Adrenal gland (tissue), 12 donors: Measurements from ENCODE around the gene RAP1GAP. TPM values are rescaled to one million over a fixed set of nuclear protein-coding genes. Genes with fewer than 3 reads are reported as not detected.
A peak's percentile ranks its signal among the peaks of the same experiment; 100 is the strongest.

Source experiments
- DNase-seq, 7 donors: peaks; one replicate each; pipeline ENCODE4 v3.0.0-alpha.2; 2019 to 2020
- H3K27ac ChIP-seq, 5 donors: fragments of 200-600 bp; sonication (generic) in 4 of 5; 1 replicate in 3 of 5; 2 replicates in 2 of 5; pipeline versions ENCODE4 v1.5.1 to v1.8.0; 2016 to 2020; ENCODE audit warnings: mild to moderate bottlenecking in 1 of 5
- H3K27me3 ChIP-seq: fragments of 200-600 bp; 2 replicates; pipeline ENCODE4 v1.8.0; 2021
- H3K36me3 ChIP-seq, 2 donors: fragments of 200-600 bp; replicated peaks in 1 of 2; 1 replicate in 1 of 2; 2 replicates in 1 of 2; pipeline versions ENCODE4 v1.5.1 to v1.8.0; 2018 to 2022
- H3K4me1 ChIP-seq, 2 donors: fragments of 200-600 bp; replicated peaks in 1 of 2; 1 replicate in 1 of 2; 2 replicates in 1 of 2; pipeline versions ENCODE4 v1.5.1 to v1.8.0; 2018 to 2021
- H3K4me3 ChIP-seq, 4 donors: fragments of 200-600 bp; sonication (generic) in 3 of 4; one replicate each; pipeline ENCODE4 v1.5.1; 2016 to 2018
- H3K9me3 ChIP-seq, 3 donors: fragments of 200-600 bp; sonication (generic) in 1 of 3; replicated peaks in 1 of 3; 1 replicate in 2 of 3; 2 replicates in 1 of 3; pipeline versions ENCODE4 v1.5.1 to v1.8.0; 2016 to 2021
- POLR2A ChIP-seq, 2 donors: fragments of 450-650 bp; IDR thresholded peaks; one replicate each; pipeline ENCODE4 v1.6.1; 2017; ENCODE audit warnings: antibody characterized with exemption in 2 of 2, mild to moderate bottlenecking in 2 of 2, moderate library complexity in 1 of 2
- WGBS, 4 donors: extraction: QIAGEN DNeasy Blood & Tissue Kit in 2 of 4; methylation state at CpG; one replicate each; pipeline versions ENCODE4 v1.1.5 to v1.1.7; 2013 to 2017; 5-methylcytosine and 5-hydroxymethylcytosine counted together
- intact Hi-C, 2 donors: fragments of 100-400 bp; cut with DNase I; formaldehyde crosslinking; loops; one replicate each; pipeline versions ENCODE4 v1.14.1 to v1.15.0; 2022 to 2023
- polyA plus RNA-seq, 3 donors: library from polyadenylated mRNA; stranded (reverse); fragments of 200-250 nt in 2 of 3; fragments of 350-450 nt in 1 of 3; fragmentation: Illumina TruSeq in 1 of 3; extraction: RNeasy Lipid Tissue Mini Kit (QIAGEN cat#74804) in 1 of 3; gene quantifications; one replicate each; pipeline ENCODE4 v1.2.3, GENCODE V29; 2013 to 2014
- total RNA-seq, 9 donors: library from RNA; depleted of rRNA in 4 of 9; stranded (reverse); fragments of >200 nt in 4 of 9; fragments of 120-200 nt in 1 of 9; fragmentation: NEBNext Ultra II Directional in 1 of 9; extraction: Animal tissue kit (Norgen Biotek cat#: 25700) in 1 of 9; gene quantifications; one replicate each; pipeline versions ENCODE4 v1.1.0 to v1.2.4, GENCODE V29; 2013 to 2023
- TF ChIP-seq, protein P1 (sequence below), 6 experiments: fragments of 450-650 bp in 4 of 6; fragments of 200-600 bp in 2 of 6; sonication (generic) in 1 of 6; IDR thresholded peaks; 1 replicate in 5 of 6; 2 replicates in 1 of 6; pipeline versions ENCODE4 v1.5.1 to v1.8.0; 2016 to 2021; ENCODE audit warnings: antibody characterized with exemption in 6 of 6, mild to moderate bottlenecking in 2 of 6, moderate library complexity in 1 of 6
- donor health status: healthy with polysubstance abuse.
- donor health status: Bipolar disorder and iron deficiency.
- donor health status: DM: yes; HTN: yes; CAD: no.
- donor health status: DM: no; HTN: no; CAD: no.
- donor health status: DM: no; HTN: no; CAD: no.
- donor health status: DM: yes; HTN: yes; CAD: no.

Gene RAP1GAP
- total and polyA plus RNA-seq, 12 donors, result 52.4 to 409 (median 90.0) TPM

DNA sequence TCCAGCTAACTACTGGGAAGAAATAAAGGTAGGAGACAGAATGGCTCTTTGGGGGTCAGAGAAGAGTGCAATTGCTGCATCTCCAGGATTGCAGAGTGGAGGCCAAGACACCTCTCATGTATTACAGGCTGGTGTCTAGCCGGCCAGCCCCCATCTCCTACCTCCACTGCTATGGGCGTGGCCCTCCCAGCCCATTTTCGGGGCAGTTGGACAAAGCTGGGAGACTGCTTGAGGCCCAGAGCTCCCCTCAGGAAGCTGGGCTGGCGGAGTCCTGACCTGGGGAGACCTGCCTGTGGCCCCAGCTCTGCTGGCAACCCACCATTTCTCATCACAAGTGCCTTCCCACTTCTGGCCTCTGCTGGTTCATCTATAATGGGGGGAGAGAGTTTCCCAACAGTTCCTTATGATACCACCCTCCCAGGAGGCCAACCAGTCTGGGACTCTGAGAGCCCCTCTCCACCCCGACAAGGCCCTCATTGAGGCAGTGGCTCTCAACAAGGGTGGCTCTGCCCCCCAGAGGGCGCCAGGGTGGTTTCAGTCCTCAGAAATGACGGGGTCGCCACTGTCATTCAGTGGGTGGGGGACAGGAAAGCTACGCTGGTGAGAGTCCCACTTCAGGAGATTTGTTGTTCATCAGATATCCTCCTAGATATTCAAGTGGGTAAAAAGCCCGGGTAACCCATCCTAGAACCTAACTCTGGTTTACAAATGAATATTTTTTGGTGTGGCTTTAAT is 11.5 kb downstream of the RAP1GAP start:
- no peak for DNase-seq
- Histone ChIP-seq H3K9me3 (no peaks in the 10 kb centered on the region), H3K4me3 (no peak overlapping the region), H3K4me1 (peaks cover 0 to 18% of the 10 kb centered on the region in 2 donors), H3K27me3 (no peaks in the 10 kb centered on the region), H3K27ac (no peak overlapping the region), H3K36me3 (no peaks in the 10 kb centered on the region)
- TF ChIP-seq, protein P1, sequence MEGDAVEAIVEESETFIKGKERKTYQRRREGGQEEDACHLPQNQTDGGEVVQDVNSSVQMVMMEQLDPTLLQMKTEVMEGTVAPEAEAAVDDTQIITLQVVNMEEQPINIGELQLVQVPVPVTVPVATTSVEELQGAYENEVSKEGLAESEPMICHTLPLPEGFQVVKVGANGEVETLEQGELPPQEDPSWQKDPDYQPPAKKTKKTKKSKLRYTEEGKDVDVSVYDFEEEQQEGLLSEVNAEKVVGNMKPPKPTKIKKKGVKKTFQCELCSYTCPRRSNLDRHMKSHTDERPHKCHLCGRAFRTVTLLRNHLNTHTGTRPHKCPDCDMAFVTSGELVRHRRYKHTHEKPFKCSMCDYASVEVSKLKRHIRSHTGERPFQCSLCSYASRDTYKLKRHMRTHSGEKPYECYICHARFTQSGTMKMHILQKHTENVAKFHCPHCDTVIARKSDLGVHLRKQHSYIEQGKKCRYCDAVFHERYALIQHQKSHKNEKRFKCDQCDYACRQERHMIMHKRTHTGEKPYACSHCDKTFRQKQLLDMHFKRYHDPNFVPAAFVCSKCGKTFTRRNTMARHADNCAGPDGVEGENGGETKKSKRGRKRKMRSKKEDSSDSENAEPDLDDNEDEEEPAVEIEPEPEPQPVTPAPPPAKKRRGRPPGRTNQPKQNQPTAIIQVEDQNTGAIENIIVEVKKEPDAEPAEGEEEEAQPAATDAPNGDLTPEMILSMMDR (IDR thresholded peaks at IDR 0.05), result no peak
- no peak for TF ChIP-seq POLR2A (IDR thresholded peaks at IDR 0.05)
- intact Hi-C loops, result loop anchor here in 1 of 2 donors (5.0 to 10.0 kb wide), 3 partner anchors 143 to 433 kb away; no protein-coding TSS in a partner anchor
- 66 to 81% (median 76%) methylated on average over 6 to 10 of the region's 10 CpGs for WGBS, 4 donors

DNA sequence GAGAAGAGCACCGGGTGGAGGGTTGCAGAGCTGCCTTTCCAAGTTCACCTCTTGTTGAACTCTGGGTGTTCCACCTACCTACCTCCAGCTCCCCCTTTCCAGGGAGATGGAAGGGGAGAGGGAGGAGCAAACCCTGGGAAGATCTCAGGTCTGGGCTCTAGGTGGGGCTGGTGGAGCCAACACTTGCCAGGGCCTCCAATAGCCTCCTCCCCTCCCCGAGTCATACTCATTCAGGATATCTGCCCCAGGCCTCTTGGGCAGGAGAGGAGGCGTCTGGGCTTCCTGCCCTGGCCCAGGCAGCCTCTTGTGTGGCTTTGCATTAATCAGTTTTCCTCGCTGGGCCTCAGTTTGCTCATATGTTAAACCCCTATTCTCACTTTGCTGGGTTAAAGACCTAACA is 13.4 kb downstream of the RAP1GAP start:
- intact Hi-C loops, result loop anchor here in 1 of 2 donors (5.0 to 10.0 kb wide), 3 partner anchors 141 to 431 kb away; no protein-coding TSS in a partner anchor

DNA sequence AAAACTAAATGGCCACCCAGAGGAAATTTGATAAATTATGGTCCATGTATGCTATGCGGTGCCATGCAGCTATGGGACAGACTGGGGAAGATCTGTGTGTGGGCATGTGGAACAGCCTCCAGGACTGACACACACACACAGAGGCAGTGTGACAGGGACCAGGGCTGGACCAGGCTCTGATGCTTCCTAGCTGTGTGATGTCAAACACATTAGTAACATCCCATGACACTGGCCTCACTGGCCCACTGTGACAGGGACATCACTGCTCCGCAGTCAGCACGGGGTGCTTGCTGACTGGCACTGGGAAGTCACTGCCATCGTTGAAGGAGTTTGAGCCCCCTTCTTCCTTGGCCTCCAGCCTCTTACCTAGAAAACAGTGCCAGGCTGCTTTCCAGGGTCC is 13.9 kb downstream of the RAP1GAP start:
- H3K4me1 ChIP-seq, result peaks cover 6 to 30% of the 10 kb centered on the region in 2 donors
- H3K27me3 ChIP-seq, result no peaks in the 10 kb centered on the region
- no peaks in the 10 kb centered on the region for H3K9me3 ChIP-seq
- WGBS, 4 donors, result 80 to 83% (median 82%) methylated on average over 1 to 4 of the region's 4 CpGs
- TF ChIP-seq, protein P1 (IDR thresholded peaks at IDR 0.05), result no peak
- TF ChIP-seq POLR2A (IDR thresholded peaks at IDR 0.05), result no peak
- H3K27ac ChIP-seq, result peak overlapping the region in 2 of 5 donors; percentile 49 to 66
- intact Hi-C loops, result loop anchor here in 1 of 2 donors (5.0 to 10.0 kb wide), 3 partner anchors 140 to 430 kb away; no protein-coding TSS in a partner anchor
- H3K36me3 ChIP-seq, result no peaks in the 10 kb centered on the region
- DNase-seq, result no peak
- no peak overlapping the region for H3K4me3 ChIP-seq

More for the DNA sequence above, 13.4 kb downstream of the RAP1GAP start:
- Histone ChIP-seq H3K4me1 (peaks cover 6 to 25% of the 10 kb centered on the region in 2 donors), H3K27ac (peak overlapping the region in 2 of 5 donors; percentile 49 to 66), H3K9me3 (no peaks in the 10 kb centered on the region), H3K36me3 (no peaks in the 10 kb centered on the region), H3K4me3 (no peak overlapping the region), H3K27me3 (no peaks in the 10 kb centered on the region)
- DNase-seq, result no peak
- no peak for TF ChIP-seq POLR2A (IDR thresholded peaks at IDR 0.05)
- TF ChIP-seq, protein P1 (IDR thresholded peaks at IDR 0.05), result peak in 1 of 6 experiments; percentile 8
- WGBS, 4 donors, result 35 to 70% (median 52%) methylated on average over 4 of the region's 4 CpGs

DNA sequence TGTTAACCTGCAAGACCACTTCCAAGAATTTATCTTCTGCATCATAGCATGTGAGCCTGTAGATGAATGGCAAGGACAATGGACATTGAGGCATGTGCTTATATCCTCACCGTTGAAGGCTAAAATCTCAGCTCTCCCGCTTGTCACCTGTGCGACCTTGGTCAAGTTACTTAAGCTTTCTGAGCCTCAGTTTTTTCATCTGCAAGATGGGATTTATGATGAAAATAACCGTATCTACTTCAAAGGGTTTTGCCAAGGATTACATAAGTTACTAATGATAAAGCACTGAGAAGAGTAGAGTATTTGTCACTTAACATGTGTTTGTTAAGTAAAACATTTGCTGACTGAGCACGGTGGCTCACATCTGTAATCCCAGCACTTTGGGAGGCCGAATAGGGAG is 14.9 kb downstream of the RAP1GAP start:
- Histone ChIP-seq H3K27ac (no peak overlapping the region), H3K36me3 (no peaks in the 10 kb centered on the region), H3K27me3 (no peaks in the 10 kb centered on the region), H3K9me3 (no peaks in the 10 kb centered on the region), H3K4me1 (peaks cover 6 to 25% of the 10 kb centered on the region in 2 donors), H3K4me3 (no peak overlapping the region)
- no peak for TF ChIP-seq POLR2A (IDR thresholded peaks at IDR 0.05)
- TF ChIP-seq, protein P1 (IDR thresholded peaks at IDR 0.05), result no peak
- DNase-seq, result no peak
- 76 to 82% (median 78%) methylated on average over 6 of the region's 6 CpGs for WGBS, 4 donors
- intact Hi-C loops, result loop anchor here (5.0 to 10.0 kb wide), 4 partner anchors 137 to 429 kb away; no protein-coding TSS in a partner anchor
